OCI-LY1 (cell line): Measurements from ENCODE around the gene COL11A1.

Source experiments
- CTCF ChIP-seq: fragments of 200-600 bp; sonication (generic), shearing (Covaris generic); IDR thresholded peaks from 2 replicates; pipeline ENCODE4 v1.5.1; 2017; ENCODE audit warnings: mild to moderate bottlenecking, antibody characterized with exemption, low read length, moderate library complexity, mixed read lengths
- EZH2 ChIP-seq: fragments of 200-600 bp; sonication (generic), shearing (Covaris generic); IDR thresholded peaks from 2 replicates; pipeline ENCODE4 v1.8.0; 2017; ENCODE audit warnings: borderline replicate concordance, mixed run types, mild to moderate bottlenecking, antibody characterized with exemption, low read length, moderate library complexity, mixed read lengths

GRCh38 chr1:102896771-102897170 lies 211.6 kb downstream of the COL11A1 start:
- TF ChIP-seq CTCF (no peak), EZH2 (no peak)
